ENCODE data around the gene HOXC6. TPM values are rescaled to one million over a fixed set of nuclear protein-coding genes. Genes with fewer than 3 reads are reported as not detected.

The HOXC6 gene
- total and polyA plus RNA-seq, 2 of the 13 experiments (the other 11 are each of a cell fraction or from before 2014, with no cell fraction given): not detected

DNA sequence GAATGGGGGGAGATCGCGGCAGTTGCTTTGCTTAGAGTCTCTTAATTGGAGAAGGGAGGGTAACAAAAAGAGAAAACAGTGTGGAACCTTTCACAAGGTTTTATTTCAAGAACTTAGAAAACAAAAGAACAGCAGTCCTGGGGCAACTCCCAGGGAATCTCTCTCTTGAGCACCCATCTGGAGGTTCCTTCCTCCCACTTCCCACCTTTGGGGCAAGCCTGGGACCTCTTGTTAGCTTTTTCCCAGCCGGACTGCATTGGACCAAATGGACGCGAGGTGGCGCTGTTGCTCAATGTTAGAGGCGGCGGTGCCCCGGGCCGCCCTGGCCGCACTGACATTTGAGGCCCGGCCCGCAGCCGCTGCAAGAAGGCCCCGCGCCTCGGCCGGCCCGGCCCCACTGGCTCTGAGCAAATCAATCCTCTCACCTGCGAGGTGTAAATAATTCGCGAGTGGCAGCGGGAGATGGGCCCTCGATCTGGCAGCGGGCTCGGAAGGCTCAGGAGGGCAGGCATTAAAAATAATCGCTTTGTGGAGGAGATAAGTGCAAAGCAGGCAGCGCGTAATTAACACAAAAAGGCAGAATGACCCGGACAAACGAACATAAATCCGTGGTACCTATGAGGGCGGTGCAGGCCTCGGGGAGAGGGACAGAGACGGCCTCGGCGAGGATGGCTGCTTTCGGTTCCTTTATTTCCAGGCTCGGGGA lies 22.2 kb upstream of the HOXC6 start (continued):
- TF ChIP-seq ZBTB37 (CRISPR knock-in tag; IDR thresholded peaks at IDR 0.05): no peak
- no peak for TF ChIP-seq KDM5B (CRISPR knock-in tag; IDR thresholded peaks at IDR 0.05; ENCODE audit: borderline replicate concordance)
- no peak for TF ChIP-seq XRCC5 (optimal IDR thresholded peaks at IDR 0.05; ENCODE audit: low read length)
- TF ChIP-seq TCF12 (IDR thresholded peaks at IDR 0.05): no peak
- no peak for TF ChIP-seq TCF12 (CRISPR knock-in tag; IDR thresholded peaks at IDR 0.05)
- TF ChIP-seq FOSL1 (CRISPR knock-in tag; IDR thresholded peaks at IDR 0.05; ENCODE audit: borderline replicate concordance): no peak
- TF ChIP-seq JUNB (CRISPR knock-in tag; IDR thresholded peaks at IDR 0.05; ENCODE audit: borderline replicate concordance): no peak
- TF ChIP-seq, protein P1, sequence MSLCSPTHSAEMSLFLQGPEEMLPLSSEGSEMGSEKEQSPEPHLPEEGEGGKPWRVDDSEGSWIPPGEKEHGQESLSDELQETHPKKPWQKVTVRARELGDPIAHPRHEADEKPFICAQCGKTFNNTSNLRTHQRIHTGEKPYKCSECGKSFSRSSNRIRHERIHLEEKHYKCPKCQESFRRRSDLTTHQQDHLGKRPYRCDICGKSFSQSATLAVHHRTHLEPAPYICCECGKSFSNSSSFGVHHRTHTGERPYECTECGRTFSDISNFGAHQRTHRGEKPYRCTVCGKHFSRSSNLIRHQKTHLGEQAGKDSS (CRISPR knock-in tag; IDR thresholded peaks at IDR 0.05; ENCODE audit: borderline replicate concordance, low read depth): no peak
- peak; percentile 50; the same call in 1 of the 2 replicates for TF ChIP-seq GABPB1 (CRISPR knock-in tag; IDR thresholded peaks at IDR 0.05)
- no peak for TF ChIP-seq PHF8 (CRISPR knock-in tag; IDR thresholded peaks at IDR 0.05)
- 0 out of 2 replicates have a peak, but pooled peaks have one; percentile 10 for TF ChIP-seq FOXP4 (CRISPR knock-in tag; IDR thresholded peaks at IDR 0.05)
- TF ChIP-seq, protein P2, sequence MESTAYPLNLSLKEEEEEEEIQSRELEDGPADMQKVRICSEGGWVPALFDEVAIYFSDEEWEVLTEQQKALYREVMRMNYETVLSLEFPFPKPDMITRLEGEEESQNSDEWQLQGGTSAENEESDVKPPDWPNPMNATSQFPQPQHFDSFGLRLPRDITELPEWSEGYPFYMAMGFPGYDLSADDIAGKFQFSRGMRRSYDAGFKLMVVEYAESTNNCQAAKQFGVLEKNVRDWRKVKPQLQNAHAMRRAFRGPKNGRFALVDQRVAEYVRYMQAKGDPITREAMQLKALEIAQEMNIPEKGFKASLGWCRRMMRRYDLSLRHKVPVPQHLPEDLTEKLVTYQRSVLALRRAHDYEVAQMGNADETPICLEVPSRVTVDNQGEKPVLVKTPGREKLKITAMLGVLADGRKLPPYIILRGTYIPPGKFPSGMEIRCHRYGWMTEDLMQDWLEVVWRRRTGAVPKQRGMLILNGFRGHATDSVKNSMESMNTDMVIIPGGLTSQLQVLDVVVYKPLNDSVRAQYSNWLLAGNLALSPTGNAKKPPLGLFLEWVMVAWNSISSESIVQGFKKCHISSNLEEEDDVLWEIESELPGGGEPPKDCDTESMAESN (CRISPR knock-in tag; conservative IDR thresholded peaks at IDR 0.05): no peak
- TF ChIP-seq, protein P3, sequence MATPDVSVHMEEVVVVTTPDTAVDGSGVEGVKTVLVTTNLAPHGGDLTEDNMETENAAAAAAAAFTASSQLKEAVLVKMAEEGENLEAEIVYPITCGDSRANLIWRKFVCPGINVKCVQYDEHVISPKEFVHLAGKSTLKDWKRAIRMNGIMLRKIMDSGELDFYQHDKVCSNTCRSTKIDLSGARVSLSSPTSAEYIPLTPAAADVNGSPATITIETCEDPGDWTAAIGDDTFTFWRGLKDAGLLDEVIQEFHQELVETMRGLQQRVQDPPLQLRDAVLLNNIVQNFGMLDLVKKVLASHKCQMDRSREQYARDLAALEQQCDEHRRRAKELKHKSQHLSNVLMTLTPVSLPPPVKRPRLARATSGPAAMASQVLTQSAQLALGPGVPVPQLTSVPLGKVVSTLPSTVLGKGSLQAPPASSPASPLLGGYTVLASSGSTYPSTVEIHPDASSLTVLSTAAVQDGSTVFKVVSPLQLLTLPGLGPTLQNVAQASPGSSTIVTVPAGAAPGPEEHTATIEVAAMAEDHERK (CRISPR knock-in tag; IDR thresholded peaks at IDR 0.05; ENCODE audit: low read depth): no peak
- peak; percentile 54; the same call in 1 of the 2 replicates for TF ChIP-seq ZNF501 (CRISPR knock-in tag; IDR thresholded peaks at IDR 0.05)
- no peak for TF ChIP-seq ZFP37 (CRISPR knock-in tag; IDR thresholded peaks at IDR 0.05; ENCODE audit: borderline replicate concordance)
- TF ChIP-seq CREM (IDR thresholded peaks at IDR 0.05): no peak
- TF ChIP-seq CREM (CRISPR knock-in tag; IDR thresholded peaks at IDR 0.05): no peak
- no peak for TF ChIP-seq SMARCC2 (IDR thresholded peaks at IDR 0.05)
- no peak for TF ChIP-seq CHD2 (IDR thresholded peaks at IDR 0.05; ENCODE audit: low read depth, low read length)
- TF ChIP-seq PAF1 (CRISPR knock-in tag; IDR thresholded peaks at IDR 0.05): no peak
- TF ChIP-seq SRY (CRISPR knock-in tag; IDR thresholded peaks at IDR 0.05): no peak
- TF ChIP-seq THYN1 (CRISPR knock-in tag; IDR thresholded peaks at IDR 0.05; ENCODE audit: borderline replicate concordance, low read depth): no peak
- no peak for TF ChIP-seq SETDB1 (CRISPR knock-in tag; IDR thresholded peaks at IDR 0.05; ENCODE audit: borderline replicate concordance)
- TF ChIP-seq ZNF720 (CRISPR knock-in tag; IDR thresholded peaks at IDR 0.05): no peak

Data from HepG2 (cell line).